Measurements from ENCODE around the gene CEACAM19.
"Not testable (repeated sequence)": the region's sequence is repeated elsewhere in the genome, so short reads cannot be mapped to it uniquely, and the experiment has no call there.

The CEACAM19 gene

DNA sequence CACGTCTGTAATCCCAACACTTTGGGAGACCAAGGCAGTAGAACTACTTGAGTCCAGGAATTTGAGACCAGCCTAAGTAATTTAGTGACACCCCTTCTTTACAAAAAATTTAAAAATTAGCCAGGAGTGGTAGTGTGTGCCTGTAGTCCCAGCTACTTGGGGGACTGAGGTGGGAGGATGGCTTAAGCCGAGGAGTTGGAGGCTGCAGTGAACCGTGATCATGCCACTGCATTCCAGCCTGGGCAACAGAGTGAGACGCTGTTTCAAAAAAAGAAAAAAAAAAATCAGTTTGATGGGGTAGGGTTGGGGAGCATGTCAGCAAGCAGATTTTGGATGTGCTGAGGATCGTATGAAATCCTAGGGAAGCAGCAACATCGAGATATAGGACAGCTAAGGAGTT lies 4.2 kb downstream of the CEACAM19 start:
- DNase-seq (ENCODE audit: low read depth): no peak

DNA sequence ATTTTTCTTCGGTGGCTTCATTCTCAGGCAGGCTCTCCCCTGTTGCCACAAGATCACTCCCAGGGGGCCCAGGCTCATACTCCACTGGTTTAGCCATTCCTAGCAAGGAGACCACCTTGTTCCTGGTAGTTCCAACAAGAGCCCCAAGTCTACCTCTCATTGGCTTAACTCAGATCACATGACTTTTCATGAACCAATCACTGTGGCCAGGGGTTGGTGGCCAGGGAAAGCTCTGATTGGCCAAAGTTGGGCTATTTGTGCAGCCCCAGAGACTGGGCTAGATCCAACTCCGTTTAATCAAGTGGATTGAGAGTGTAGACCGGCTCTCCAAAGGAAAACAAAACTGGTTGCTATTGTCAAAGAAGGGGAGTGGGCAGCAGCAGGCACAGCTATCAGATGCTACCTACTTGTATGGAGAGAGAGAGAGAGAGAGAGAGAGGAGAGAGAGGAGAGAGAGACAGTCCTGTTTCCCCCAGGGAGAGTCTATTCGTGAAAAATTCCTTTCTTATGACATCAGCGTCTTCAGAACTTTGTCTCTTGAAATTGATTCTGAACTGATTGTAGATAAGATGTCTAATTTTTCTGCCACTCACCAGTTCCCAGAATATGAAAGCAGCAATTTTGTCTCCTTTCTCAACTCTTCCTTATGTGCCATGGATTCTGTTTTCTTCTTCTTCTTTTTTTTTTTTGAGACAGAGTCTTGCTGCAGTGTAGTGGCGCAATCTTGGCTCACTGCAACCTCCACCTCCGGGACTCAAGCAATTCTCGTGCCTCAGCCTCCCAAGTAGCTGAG lies 5.9 kb downstream of the CEACAM19 start:
- no peak for DNase-seq (ENCODE audit: low read depth)

DNA sequence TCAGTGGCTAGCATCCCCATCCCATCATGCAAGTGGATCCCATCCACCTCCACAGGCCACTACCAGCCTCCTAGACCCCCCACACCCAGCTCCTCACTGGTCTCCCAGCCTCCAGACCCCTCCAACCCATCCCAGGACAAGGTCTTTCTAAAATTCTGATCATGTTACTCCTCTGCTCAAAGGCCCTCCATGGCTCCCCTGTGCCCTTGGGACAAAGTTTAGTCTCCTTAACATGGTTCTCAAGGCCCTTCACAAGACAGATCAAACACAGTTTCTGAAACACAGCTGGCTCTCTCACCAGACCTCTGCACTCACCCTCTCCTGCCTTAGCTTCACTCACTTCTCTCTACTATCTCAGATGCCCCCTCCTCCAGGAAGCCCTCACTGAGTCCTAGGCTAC lies 9.3 kb downstream of the CEACAM19 start:
- DNase-seq (ENCODE audit: low read depth): no peak

DNA sequence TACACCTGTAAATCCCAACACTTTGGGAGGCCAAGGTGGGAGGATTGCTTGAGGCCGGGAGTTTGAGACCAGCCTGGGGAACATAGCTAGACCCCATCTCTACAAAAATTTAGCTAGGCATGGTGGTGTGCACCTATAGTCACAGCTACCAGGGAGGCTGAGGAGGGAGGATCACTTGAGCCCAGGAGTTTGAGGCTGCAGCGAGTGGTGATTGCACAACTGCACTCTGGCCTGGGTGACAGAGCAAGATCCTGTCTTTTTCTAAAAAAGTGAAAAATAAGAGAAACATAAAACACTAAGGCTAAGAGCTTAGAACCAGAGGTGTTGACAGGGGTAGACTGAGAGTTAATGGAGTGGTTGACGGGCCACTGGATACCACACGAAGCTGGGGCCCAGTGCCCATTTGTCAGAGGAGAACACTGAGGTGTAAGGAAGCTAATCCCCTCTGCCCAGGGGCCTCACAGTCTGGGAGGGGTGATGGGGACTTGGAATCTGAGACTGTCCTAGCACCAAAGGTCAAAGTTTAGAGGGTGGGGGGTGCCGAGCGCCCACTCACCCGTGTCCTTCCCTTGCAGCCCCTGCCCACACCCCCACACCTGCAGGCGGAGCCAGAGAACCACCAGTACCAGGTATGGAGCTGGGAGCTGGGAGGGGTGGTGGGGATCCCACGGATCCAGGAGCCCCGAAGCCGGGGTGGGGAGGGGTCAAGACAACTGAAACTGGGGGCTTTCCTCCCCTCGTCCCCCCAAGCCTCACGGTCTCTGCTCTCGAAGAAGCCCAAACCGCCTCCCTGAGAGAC lies 10.9 kb downstream of the CEACAM19 start:
- DNase-seq (ENCODE audit: low read depth): no peak

DNA sequence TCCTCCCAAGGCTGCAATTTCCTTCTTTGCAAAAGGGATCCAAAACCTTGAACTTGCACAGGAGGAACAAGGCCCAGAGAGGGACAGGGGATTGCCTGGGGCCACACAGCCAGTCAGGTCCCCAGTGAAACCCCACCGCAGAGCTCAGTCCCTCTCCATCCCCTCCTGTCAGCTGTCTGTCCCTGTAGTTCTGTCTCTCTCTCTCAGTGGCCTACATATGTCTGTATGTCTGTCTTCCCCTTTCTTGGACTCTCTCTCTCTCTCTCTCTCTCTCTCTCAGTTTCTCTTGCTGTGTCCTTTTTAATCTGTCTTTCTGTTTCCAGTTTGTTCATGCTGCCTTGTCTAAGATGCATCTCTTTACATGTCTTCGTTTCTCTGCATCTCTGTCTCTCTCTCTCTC lies 11.5 kb downstream of the CEACAM19 start:
- DNase-seq (ENCODE audit: low read depth): no peak

DNA sequence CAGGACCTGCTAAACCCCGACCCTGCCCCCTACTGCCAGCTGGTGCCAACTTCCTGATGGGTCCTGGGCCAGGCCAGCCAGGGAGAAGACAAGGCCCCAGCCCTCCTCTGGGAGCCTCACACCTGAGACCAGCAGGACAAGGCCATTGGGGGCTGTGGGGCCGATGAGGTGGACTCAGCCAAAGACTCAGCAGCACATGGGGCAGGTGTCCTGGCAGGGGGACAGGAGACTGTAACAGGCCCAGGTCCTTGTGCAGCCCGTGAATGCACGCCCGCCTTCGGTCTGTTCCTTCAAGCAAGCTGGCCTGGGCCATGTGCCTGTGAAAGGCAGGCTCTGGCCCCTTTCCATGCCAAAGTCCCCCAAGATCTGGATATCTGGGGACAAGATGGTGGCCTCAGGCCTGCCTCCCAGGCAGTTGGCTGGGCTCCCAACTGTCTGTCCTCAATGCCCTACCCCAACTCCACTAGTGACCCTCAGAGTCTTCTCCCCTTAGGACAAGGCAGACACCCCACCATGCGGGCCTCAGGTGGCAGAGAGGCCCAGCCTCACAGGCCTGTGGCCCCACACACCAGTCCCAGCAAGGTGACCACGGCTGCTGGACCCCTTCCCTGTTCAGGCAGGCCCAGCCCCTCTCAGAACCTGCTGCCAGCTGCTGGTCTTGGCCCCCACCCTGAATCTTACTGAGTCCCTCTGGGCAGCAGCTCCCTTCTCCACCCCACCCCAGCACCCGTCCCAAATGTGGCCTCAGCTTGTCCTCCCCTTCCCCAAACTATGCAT lies 12.3 kb downstream of the CEACAM19 start:
- DNase-seq (ENCODE audit: low read depth): no peak

DNA sequence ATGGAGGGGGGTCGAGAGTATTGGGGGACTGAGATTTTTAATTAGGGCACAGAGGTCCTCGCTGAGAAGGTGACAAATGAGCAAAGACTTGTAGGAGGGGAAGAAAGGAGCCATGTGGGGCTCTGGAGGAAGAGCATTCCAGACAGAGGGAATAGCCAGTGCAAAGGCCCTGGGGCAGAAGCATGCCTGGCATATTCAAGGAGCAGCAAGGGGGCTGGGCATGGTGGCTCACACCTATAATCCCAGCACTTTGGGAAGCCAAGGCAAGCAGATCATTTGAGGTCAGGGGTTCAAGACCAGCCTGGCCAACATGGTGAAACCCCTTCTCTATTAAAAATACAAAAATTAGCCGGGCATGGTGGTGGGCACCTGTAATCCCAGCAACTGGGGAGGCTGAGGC lies 13.1 kb downstream of the CEACAM19 start:
- not testable (repeated sequence) for DNase-seq (ENCODE audit: low read depth)

DNA sequence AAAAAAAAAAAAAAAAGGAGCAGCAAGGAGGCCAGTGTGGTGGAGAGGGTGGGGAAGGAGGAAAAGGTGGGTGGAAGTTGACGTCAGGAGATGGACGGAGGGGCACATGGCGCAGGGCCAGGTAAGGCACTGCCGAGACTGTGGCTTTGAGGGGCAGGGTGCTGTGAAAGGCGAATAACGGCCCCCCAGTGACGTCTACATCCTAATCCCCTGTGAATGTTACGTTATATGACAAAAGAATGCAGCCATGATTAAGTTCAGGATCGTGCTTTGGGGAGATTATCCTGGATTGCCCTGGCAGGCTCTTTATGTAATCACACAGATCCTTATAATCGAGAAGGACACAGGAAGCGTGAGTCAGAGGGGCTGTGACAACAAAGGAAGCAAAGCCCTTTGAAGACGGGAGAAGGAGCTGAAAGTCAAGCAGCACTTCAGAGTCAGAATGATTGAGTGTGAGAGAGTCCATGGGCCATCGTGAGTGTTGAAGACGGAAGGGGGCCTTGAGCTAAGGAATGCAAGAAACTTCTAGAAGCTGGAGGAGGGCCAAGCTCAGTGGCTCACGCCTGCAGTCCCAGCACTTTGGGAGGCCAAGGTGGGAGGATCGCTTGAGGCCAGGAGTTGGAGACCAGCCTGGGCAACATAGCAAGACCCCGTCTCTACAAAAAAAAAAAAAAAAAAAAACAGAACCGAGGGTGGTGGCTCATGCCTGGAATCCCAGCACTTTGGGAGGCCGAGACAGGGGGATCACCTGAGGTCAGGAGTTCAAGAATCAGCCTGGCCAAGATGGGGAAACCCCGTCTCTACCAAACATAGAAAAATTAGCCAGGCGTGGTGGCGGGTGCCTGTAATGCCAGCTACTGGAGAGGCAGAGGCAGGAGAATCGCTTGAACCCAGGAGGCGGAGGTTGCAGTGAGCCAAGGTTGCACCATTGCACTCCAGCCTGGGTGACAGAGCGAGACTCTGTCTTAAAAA lies 13.9 kb downstream of the CEACAM19 start:
- DNase-seq (ENCODE audit: low read depth): no peak

DNA sequence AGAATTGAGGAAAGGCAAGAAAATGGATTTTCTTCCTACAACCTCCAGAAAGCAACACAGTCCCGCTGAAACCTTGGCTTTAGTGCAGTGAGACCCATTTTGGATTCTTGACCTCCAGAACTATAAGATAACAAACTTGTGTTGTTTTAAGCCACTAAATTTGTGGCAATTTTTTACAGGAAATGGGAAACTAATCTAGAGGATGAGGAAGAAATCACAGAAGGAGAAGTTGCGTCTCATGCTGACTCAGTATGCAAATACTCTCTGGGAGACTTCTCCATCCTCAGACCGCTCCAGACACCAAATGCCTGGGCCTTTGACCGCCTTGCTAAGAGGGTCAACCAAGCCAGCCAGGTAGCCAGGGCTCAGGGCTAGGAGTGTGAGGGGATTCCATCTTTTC lies 14.6 kb downstream of the CEACAM19 start:
- no peak for DNase-seq (ENCODE audit: low read depth)

DNA sequence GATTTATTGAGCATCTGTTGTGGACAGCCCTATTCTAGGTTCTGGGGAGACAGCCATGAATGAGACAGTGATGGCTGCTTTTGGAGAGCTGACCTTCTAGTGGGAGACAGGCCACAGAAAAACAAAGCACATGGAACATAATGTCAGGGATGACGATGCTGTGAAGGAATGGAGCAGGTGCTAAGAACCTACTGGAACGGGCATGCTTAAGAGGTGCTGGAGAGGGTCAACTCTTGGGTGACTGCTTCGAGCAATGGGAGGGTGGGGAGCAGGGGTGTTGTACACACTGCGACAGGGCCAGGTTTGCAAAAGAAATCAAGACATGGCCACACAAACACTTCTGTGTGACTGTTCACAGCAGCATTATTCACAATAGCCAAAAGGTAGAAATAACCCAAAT lies 15.6 kb downstream of the CEACAM19 start:
- DNase-seq (ENCODE audit: low read depth): no peak

DNA sequence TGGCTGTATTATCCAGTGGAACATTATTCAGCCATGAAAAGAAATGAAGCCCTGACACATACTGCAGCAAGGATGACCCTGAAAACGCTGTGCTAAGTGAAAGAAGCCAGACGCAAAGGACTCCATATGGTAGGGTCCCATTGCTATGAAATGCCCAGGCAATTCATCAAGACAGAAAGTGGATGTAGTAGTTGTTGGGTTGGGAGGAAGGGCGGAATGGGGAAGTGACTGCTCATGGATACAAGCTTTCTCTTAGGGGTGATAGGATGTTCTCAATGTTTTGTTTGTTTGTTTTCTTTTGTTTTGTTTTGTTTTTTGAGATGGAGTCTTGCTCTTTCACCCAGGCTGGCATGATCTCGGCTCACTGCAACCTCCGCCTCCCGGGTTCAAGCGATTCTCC lies 16.6 kb downstream of the CEACAM19 start:
- no peak for DNase-seq (ENCODE audit: low read depth)

DNA sequence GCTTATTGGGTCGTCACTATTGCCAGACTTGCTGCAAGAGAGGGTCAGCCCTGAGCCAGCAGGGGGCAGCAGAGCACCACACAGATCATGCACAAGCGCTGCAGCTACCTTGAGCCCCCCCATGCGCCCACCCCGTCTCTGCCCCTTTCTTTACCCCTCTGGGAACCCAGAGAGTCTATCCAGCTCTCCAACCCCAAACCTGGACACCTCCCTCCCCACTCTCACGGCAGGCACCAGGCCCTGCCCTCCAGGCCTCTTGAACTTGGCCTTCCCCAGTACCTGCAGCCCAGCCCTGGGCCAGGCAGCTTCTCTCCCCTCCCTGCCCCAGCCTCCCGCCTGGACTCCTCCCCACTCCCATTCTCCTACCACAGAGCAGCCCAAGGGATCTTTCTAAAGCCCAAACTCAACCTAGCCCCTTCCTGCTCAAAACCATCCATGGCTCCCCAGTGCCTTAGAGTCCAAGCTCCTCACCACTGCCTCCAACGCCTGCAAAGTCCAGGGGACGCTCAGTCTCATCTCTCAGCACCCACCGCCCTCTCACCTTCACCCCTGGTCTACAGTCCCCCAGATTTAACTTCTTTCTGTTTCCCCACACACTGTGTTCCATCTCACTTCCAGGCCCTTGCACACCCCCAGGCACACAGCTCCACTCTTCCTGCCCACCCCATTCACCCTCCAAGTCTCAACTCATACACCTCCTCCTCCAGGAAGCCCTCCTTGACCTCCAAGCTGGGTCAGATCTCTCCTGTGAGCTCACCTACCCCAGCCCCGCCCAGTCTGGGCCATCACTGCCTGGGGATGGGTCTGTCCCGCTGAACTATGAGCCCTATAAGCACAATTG lies 18.2 kb downstream of the CEACAM19 start:
- DNase-seq (ENCODE audit: low read depth): peak; percentile 67

DNA sequence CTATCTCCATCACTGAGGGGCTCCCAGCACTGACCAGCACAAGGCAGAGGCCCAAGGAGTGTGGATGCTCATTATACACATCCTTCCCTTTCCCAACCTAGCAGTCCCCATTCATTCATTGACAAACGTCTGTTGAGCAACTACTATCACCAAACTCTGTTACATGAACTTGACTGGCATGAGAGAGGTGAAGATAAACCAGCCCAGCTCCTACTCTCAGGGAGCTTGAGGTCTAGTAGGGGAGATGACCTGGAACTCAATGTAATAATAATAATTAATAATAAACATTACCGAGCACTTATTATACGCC lies 18.8 kb downstream of the CEACAM19 start:
- no peak for DNase-seq (ENCODE audit: low read depth)

DNA sequence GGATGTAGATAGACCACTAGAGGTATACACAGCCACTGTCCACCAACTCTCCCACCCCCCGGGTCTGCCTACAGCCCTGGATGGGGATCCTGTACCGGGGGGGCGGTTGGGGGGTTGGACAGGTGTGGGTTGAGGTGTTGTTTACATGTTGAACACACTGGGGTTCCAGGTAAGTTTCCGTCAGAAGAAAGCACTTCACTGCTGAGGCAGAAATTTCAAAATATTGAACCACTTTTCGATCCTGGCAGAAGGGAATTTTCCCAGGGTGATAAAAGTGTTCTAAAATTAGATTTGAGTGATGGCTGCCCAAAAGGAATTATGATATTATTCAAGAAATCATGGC lies 21.1 kb downstream of the CEACAM19 start:
- DNase-seq (ENCODE audit: low read depth): no peak

DNA sequence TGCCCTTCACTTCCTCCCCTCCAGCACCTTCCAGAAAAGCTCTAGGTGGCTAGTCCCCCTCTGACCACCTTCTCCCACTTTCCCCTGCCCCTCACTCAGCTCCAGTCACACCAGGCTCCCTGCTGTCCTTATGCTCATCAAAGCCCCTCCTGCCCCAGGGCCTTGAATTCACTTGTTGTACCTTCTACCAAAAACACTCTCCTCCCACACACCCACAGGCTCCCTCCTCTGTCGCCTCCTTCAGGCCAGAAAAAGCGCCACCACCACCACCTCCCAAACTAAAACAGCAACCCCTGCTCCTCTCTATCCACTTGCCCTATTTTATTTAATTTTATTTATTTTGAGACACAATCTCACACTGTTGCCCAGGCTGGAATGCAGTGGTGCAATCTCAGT lies 22.9 kb downstream of the CEACAM19 start:
- DNase-seq (ENCODE audit: low read depth): no peak

DNA sequence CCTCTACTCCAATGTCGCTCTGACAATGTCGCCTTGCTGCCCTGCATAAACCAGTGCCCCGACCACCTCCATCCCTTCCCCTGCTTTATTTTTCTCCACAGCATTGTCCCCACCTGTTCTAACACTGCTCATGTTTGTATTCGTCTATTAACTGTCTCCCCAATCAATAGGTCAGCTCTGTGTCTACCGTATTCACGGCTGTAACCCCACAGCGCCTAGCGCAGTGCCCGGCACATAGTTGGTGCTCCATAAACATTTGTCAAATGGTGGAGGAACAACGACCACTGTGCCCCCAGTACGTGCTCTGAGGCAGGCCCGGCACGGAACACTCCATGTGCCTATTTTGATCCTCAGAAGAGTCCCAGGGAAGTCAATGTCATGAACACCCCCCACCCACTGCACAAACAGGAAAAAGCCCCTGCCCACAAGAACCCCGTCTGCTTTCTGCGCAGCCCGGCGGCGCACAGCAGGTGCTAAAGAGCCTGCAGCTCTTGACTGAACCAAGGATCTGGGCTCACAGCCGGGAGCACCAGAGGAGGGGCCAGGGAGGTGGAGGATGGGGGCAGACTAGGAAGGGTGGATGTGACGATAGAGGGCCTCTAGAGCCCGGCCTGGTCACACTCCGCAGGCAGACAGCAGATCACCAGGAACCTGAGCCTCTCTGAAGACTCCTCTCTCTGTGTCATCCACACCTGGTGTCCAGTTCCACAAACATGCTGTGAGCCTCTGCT lies 25.8 kb downstream of the CEACAM19 start:
- DNase-seq (ENCODE audit: low read depth): no peak

DNA sequence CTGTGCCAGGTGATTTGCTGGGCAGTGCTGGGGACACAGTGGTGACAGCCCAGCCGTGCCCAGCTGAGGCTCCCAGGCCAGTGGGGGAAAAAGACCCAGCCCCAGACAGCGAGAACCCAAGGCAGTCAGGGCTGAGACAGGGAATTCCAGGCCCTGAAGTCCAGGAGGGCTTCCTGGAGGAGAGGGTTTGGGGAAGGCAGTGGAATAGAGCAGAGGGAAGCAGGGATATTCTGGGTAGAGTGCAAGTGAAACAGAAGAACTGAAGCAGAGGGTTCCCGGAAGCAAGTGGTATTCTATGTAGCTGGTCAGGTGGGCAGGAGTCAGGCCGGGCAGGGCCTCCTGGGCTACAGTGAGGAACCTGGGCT lies 26.4 kb downstream of the CEACAM19 start:
- no peak for DNase-seq (ENCODE audit: low read depth)

DNA sequence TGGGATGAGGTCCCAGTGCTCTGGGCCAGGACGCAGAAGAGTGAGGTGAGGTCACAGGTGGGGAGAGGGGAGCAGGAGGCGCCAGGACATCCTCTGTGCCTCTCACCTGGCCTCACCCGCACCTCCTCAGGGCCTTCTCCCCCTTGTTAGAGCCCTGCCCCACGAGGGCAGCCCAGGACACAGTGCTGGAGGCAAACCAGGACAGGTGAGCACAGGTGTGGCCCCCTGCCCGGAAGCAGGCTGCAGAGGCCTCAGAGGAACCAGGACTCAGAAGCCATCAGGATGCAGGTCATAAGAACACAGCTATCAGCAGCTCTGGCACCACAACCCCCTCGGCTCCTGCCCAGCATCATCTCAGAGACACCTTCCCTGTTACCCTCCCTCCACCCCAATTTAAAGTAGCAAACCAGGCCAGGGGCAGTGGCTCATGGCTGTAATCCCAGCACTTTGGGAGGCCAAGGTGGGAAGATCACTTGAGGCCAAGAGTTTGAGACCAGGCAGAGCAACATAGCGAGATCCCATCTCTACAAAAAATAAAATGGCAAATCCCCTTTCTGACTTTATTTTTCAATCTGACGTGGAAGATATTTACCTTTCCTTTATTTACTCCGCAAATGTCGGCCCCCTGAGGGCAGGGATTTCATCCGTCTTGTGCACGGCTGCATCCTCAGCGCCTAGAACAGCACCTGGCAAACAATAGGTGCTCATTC lies 27.4 kb downstream of the CEACAM19 start, which contains the start of gene CEACAM16:
Gene CEACAM16, plus strand, starts transcription at position 660 of the 710 bp plus-strand sequence. CDS start 2,306 bp downstream, outside the sequence.
- no peak for DNase-seq (ENCODE audit: low read depth)

DNA sequence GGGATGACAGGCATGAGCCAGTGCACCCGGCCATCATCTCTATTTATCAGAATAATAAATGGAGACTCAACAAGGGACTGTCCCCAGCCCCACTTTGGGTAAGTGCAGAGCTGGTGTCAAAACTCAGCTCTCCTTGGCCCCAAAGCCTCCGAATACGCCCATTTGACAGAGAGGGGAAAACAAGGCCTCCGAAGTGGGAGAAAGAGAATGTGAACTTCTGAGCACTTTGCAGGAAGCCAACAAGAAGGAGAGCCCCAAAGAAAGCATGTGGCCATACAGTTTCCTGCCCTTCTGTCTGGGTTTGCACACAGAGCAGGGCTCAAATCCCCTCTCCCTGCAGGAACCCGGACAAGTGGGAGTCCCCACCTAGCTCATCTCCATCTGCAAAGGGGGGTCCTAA lies 29.3 kb downstream of the CEACAM19 start:
- no peak for DNase-seq (ENCODE audit: low read depth)

DNA sequence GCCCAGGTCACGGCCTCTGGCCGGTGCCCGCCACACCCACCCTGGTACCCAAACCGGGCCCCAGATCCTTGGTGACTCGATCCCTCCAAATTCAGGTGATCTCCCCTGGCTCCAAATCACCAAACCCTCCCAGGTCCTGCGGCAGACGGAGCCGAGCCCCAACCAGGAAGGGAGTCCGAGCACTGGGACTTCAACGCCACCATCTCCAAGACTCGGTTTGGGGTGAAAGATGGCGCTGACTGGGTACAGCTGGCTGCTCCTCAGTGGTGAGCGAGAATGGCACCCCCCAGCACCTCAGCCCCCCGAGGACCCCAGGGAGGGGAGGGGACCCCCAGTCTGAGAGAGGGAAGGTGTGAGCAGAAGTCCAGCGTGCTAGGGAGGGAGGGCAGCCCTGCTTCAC lies 29.9 kb downstream of the CEACAM19 start:
- DNase-seq (ENCODE audit: low read depth): no peak
